ENCODE measurements around the gene C1D.

DNA sequence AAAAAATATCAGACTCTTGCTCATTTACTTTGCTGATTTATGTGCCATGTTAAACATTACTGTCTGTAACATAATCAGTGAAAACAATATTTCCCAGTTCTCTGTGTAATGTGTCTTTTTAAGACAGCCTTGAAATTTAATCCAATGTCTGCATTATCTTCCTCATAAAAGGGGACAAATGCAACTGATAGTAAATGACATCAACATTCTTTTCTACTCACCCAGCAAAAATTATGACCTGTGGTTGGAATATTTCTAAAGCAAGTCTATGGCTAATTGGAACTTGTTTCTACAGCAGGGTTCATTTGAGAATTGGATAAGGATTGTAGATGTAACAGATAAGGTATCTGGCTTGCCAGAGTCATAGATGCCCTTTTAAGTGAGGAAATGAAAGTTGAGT, 34.8 kb downstream of the C1D start:
- TF ChIP-seq, protein P1, sequence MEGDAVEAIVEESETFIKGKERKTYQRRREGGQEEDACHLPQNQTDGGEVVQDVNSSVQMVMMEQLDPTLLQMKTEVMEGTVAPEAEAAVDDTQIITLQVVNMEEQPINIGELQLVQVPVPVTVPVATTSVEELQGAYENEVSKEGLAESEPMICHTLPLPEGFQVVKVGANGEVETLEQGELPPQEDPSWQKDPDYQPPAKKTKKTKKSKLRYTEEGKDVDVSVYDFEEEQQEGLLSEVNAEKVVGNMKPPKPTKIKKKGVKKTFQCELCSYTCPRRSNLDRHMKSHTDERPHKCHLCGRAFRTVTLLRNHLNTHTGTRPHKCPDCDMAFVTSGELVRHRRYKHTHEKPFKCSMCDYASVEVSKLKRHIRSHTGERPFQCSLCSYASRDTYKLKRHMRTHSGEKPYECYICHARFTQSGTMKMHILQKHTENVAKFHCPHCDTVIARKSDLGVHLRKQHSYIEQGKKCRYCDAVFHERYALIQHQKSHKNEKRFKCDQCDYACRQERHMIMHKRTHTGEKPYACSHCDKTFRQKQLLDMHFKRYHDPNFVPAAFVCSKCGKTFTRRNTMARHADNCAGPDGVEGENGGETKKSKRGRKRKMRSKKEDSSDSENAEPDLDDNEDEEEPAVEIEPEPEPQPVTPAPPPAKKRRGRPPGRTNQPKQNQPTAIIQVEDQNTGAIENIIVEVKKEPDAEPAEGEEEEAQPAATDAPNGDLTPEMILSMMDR (IDR thresholded peaks at IDR 0.05; ENCODE audit: poor library complexity, severe bottlenecking), result no peak
- TF ChIP-seq EP300 (conservative IDR thresholded peaks at IDR 0.05; ENCODE audit: poor library complexity, severe bottlenecking) (no peak), EZH2 (IDR thresholded peaks at IDR 0.05; ENCODE audit: borderline replicate concordance, insufficient read depth, low read length, poor library complexity, severe bottlenecking) (no peak), POLR2AphosphoS5 (IDR thresholded peaks at IDR 0.05) (no peak)

Data from neural cell (in vitro differentiated cells).